Mesothelial cell of epicardium (in vitro differentiated cells): Measurements from ENCODE around the gene ASMTL. TPM values are rescaled to one million over a fixed set of nuclear protein-coding genes. Genes with fewer than 3 reads are reported as not detected.

Experiments used
- DNase-seq, 2 experiments: peaks; one replicate each; pipeline ENCODE4 v3.0.0; 2021; ENCODE audit warnings: low spot score in 2 of 2; ENCODE audit not compliant: unreplicated experiment in 2 of 2
- H3K27ac Mint-ChIP-seq: 2 replicates; pipeline ENCODE4 v1.8.0; 2021; ENCODE audit warnings: mixed read lengths
- H3K27me3 Mint-ChIP-seq: 2 replicates; pipeline ENCODE4 v1.8.0; 2021; ENCODE audit warnings: low read depth, mixed read lengths
- H3K36me3 Mint-ChIP-seq: 2 replicates; pipeline ENCODE4 v1.8.0; 2021; ENCODE audit warnings: mixed read lengths
- H3K4me1 Mint-ChIP-seq: 2 replicates; pipeline ENCODE4 v1.8.0; 2021; ENCODE audit warnings: mixed read lengths
- H3K4me3 Mint-ChIP-seq: 2 replicates; pipeline ENCODE4 v1.8.0; 2021; ENCODE audit warnings: mild to moderate bottlenecking, moderate library complexity, mixed read lengths
- H3K9me3 Mint-ChIP-seq: 2 replicates; pipeline ENCODE4 v1.8.0; 2021; ENCODE audit warnings: mixed read lengths
- CTCF ChIP-seq: fragments of 200-600 bp; sonication (generic); IDR thresholded peaks from one replicate; pipeline ENCODE4 v1.5.0; 2021; ENCODE audit warnings: antibody characterized with exemption; ENCODE audit not compliant: unreplicated experiment
- total RNA-seq: library from RNA; stranded (reverse); gene quantifications from 3 replicates; pipeline ENCODE4 v1.2.1, GENCODE V29; 2021

Gene ASMTL
- total RNA-seq, 1 donor from 2014 or later, result 31.9 TPM

GRCh38 chrX:1354036-1355019 is 98.4 kb downstream of the ASMTL start:
- Mint-ChIP-seq H3K4me1 (no peaks in the 10 kb centered on the region), H3K36me3 (peaks cover 12% of the 10 kb centered on the region), H3K27ac (peak overlapping the region; percentile 64), H3K27me3 (no peaks in the 10 kb centered on the region), H3K9me3 (no peaks in the 10 kb centered on the region), H3K4me3 (no peak overlapping the region)
- no peak for TF ChIP-seq CTCF
- DNase-seq, result no peak

Other genes with a start within 250 kb of the ASMTL start
- gene CRLF2, start 240.3 kb downstream of the ASMTL start, total RNA-seq, result not detected in 3 replicates
- gene CSF2RA, start 184.1 kb downstream of the ASMTL start, total RNA-seq, result 5.7 to 9.7 TPM (median 7.5 TPM) in 3 replicates
- gene IL3RA, start 116.1 kb downstream of the ASMTL start, total RNA-seq, result 0.16 to 0.20 TPM in 2 of 3 replicates, not detected in the other
- 453 to 469 TPM (median 460 TPM) in 3 replicates for gene SLC25A6, start 60.8 kb downstream of the ASMTL start, total RNA-seq
- not detected in 3 replicates for gene P2RY8, start 84.3 kb upstream of the ASMTL start, total RNA-seq
- 74.0 to 77.0 TPM (median 74.8 TPM) in 3 replicates for gene AKAP17A, start 138.7 kb upstream of the ASMTL start, total RNA-seq
- 0.45 to 0.54 TPM (median 0.51 TPM) in 3 replicates for gene ASMT, start 162.2 kb upstream of the ASMTL start, total RNA-seq